Stomach smooth muscle (tissue), 2 donors: ENCODE measurements around the gene SVIL.
"Not testable (repeated sequence)": the region's sequence is repeated elsewhere in the genome, so short reads cannot be mapped to it uniquely, and the experiment has no call there.

Experiments
- H3K27ac ChIP-seq: one replicate; pipeline ENCODE4 v1.7.0; 2013; ENCODE audit warnings: mild to moderate bottlenecking, low read length, inconsistent platforms
- H3K27me3 ChIP-seq, 2 donors: one replicate each; pipeline ENCODE4 v1.7.0; 2013; ENCODE audit warnings: low read length in 2 of 2; ENCODE audit not compliant: insufficient read depth in 2 of 2, control insufficient read depth in 1 of 2
- H3K36me3 ChIP-seq, 2 donors: one replicate each; pipeline ENCODE4 v1.7.0; 2013; ENCODE audit warnings: low read length in 2 of 2; ENCODE audit not compliant: control insufficient read depth in 2 of 2, insufficient read depth in 2 of 2
- H3K4me1 ChIP-seq: one replicate; pipeline ENCODE4 v1.7.0; 2013; ENCODE audit warnings: low read length; ENCODE audit not compliant: control insufficient read depth, insufficient read depth
- H3K4me3 ChIP-seq, 2 donors: one replicate each; pipeline ENCODE4 v1.7.0; 2013; ENCODE audit warnings: low read length in 2 of 2
- H3K9ac ChIP-seq, 2 donors: one replicate each; pipeline ENCODE4 v1.7.0; 2013; ENCODE audit warnings: low read length in 2 of 2, mild to moderate bottlenecking in 1 of 2
- H3K9me3 ChIP-seq, 2 donors: one replicate each; pipeline ENCODE4 v1.7.0; 2013; ENCODE audit warnings: low read length in 2 of 2; ENCODE audit not compliant: control insufficient read depth in 2 of 2
- donor health status: healthy.
- donor health status: Pancreatic carcinoma.

SVIL gene

DNA sequence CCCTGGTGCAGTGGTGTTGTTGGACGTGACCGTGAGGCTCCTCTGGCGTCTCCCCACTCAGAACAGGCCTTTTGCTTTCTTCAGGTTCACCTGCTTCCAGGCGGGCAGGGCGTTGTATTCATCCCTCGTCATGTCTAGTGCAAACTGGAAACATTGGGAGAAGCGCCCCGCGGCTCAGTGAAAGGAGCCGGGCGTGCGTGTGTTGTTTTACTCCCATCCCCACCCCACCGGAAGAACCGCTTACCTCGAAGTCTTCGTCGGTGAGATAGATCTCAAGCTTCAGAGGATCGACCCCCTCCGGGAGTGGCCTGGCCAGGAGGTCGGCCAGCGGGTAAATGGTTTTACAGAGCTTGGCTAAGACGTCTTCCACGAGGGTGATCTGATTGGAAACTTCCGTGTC, 176.6 kb downstream of the SVIL start:
- H3K36me3 ChIP-seq = peaks cover 49 to 52% of the 10 kb centered on the region in 2 donors
- not testable (repeated sequence) for H3K9ac ChIP-seq, H3K27me3 ChIP-seq, H3K4me3 ChIP-seq, H3K4me1 ChIP-seq, H3K27ac ChIP-seq, H3K9me3 ChIP-seq

DNA sequence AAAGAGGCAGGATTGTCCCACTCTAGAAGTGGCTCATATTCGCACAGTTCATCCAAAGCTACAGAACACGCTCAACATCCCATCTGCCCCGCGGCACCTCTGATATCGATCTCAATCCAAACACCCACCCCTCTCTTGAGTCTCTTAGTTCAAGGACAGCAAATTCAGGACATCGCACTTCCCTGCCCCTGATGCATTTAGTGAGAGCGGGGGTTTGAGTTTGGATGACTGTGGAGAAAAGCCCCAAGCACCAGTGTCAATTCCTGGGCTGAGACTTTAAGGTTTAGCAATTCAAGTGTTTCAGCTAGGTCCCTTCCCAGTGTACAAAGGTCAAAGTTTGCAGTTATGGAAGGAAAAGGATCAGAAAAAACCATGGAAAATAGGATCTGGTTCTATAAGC, 179.7 kb downstream of the SVIL start:
- no peaks in the 10 kb centered on the region for H3K9me3 ChIP-seq
- no peak overlapping the region for H3K9ac ChIP-seq
- H3K36me3 ChIP-seq = peaks cover 27 to 29% of the 10 kb centered on the region in 2 donors
- H3K4me1 ChIP-seq = no peaks in the 10 kb centered on the region
- no peak overlapping the region for H3K4me3 ChIP-seq
- no peak overlapping the region for H3K27ac ChIP-seq
- no peaks in the 10 kb centered on the region for H3K27me3 ChIP-seq

DNA sequence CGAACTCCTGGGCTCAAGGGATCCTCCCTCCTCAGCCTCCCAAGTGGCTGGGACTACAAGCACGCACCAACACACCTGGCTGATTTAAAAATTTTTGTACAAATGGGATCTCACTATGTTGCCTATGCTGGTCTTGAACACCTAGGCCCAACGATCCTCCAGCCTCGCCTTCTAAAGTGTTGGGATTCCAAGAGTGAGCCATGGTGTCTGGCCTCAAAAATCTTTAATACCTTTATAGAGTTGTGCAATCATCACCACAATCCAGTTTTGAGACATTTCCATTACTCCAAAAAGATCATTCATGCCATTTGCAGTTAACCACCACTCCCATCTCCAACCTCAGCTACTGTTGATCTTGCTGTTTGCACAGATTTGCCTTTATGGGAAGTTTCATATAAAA, 180.5 kb downstream of the SVIL start:
- no peaks in the 10 kb centered on the region for H3K27me3 ChIP-seq
- H3K9ac ChIP-seq = no peak overlapping the region
- H3K4me1 ChIP-seq = no peaks in the 10 kb centered on the region
- H3K27ac ChIP-seq = no peak overlapping the region
- H3K36me3 ChIP-seq = peaks cover 21 to 23% of the 10 kb centered on the region in 2 donors
- no peaks in the 10 kb centered on the region for H3K9me3 ChIP-seq
- no peak overlapping the region for H3K4me3 ChIP-seq

DNA sequence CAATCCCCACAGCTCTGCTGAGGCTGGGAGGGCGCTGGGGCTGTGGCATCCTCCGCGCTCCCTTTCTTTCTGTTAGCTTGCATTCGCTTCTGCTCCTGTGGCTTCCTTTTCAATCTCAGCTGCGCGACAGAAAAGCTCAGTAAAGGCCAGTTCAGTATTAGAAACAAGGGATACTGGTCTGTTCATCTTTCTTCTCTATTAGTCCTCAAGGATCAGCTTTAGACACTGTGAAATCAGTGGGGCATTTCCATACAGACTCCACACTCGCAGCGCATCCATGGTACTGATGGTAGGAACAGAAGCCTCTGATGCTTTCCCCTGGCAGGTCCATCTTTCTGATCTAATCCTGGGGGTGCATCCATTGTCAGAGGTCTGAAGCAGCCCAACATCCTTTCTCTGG, 182.2 kb downstream of the SVIL start:
- Histone ChIP-seq H3K36me3 (peaks cover 14 to 16% of the 10 kb centered on the region in 2 donors), H3K4me3 (no peak overlapping the region), H3K27me3 (no peaks in the 10 kb centered on the region), H3K27ac (no peak overlapping the region), H3K9ac (no peak overlapping the region), H3K9me3 (no peaks in the 10 kb centered on the region), H3K4me1 (peaks cover 8% of the 10 kb centered on the region)

DNA sequence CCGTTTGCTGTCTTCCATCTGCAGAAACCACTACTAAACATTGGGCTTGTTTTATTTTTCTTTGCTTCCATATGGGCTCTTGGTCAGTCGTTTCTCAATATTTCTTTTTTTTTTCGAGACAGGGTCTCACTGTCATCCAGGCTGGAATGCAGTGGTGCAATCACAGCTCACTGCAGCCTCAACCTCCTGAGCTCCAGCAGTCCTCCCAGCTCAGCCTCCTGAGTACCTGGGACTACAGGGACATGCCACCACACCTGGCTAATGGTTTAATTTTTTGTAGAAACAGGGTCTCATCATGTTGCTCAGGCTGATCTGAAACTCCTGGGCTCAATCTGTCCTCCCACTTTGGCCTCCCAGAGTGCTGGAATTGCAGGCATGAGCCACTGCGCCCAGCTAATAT, 182.8 kb downstream of the SVIL start:
- peaks cover 8% of the 10 kb centered on the region for H3K4me1 ChIP-seq
- no peak overlapping the region for H3K4me3 ChIP-seq
- no peaks in the 10 kb centered on the region for H3K9me3 ChIP-seq
- H3K27ac ChIP-seq = no peak overlapping the region
- no peaks in the 10 kb centered on the region for H3K27me3 ChIP-seq
- no peak overlapping the region for H3K9ac ChIP-seq
- peaks cover 9 to 12% of the 10 kb centered on the region in 2 donors for H3K36me3 ChIP-seq

DNA sequence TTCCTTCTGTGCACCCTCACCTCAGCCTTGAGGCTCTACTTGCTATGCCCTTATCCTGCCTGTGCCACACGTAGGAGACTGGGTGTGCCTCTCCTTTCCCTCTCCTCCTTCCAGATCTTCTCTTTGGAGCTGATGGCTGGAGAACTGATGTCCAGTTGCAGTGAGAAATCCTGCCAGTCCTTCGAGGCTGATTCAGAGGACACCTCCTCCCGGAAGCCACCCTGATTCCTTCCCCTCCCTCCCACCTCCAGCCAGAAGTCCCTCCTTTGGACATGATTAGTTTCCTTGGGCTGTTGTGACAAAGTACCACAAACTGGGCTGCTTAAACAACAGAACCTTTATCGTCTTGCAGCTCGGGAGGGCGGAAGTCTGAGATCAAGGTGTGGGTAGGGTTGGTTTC, 184.4 kb downstream of the SVIL start:
- no peaks in the 10 kb centered on the region for H3K9me3 ChIP-seq
- H3K4me1 ChIP-seq = peaks cover 8% of the 10 kb centered on the region
- no peaks in the 10 kb centered on the region for H3K27me3 ChIP-seq
- H3K4me3 ChIP-seq = no peak overlapping the region
- no peak overlapping the region for H3K27ac ChIP-seq
- peaks cover 3 to 4% of the 10 kb centered on the region in 2 donors for H3K36me3 ChIP-seq
- H3K9ac ChIP-seq = no peak overlapping the region

DNA sequence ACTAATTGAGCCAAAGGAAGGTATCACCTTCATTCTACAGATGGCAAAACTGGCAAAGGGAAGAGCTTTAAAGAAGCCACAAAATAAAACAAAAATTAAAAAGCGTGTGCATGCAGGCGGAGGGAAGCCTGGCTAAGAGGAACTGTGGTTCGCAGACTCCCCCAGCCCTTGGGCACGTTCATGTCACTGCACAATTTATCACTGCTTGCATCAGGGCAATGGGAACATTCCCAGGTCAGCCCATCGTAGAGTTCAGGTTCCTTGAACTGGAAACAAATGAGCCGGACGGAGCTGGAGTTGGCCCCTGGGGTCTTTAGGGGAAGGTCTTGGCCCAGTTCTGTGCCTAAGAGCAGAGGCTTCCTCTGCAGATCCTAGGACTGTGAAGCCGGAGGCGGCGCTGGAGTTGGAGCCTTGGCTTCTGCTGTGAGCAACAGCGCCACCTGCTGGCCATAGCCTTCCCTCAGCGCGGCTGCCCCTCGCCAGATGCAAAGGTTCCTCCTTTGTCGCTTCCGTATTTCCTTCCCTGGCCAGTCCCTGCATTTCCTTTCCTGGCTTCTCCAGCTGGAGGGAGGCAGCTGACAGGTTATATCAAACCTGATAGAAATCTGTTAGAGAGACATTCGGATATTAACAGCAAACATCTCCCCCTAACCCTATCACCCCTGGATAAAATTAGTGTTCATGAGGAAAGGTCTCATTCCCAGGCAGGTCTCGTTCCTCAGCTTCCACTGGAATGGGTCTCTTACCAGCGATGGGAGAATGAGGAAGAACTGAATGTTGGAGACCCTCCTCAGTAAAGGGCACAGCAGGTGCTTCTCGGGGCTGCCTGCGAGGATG, 185.8 kb downstream of the SVIL start:
- H3K27me3 ChIP-seq, H3K4me3 ChIP-seq, H3K9me3 ChIP-seq, H3K9ac ChIP-seq, H3K36me3 ChIP-seq, H3K4me1 ChIP-seq, H3K27ac ChIP-seq: not testable (repeated sequence)

DNA sequence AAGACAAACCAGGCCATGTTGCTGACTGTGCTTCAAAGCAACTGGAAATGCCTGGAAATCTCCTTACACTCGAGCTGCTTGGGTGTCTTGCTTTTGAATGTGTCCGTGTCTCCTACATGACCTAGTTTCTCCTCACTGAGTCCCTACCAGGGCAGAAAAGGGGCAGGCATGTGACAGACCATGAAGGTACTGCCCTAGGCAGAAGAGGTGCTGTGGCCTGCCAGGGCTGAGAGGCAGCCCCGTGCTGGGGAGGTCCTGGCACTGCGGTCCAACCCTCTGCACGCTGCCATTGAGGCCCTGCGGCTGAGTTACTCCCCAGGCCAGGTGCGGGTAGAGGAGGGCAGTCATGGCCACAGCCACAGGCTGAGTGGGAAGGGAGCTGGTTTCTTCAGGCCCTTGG, 186.6 kb downstream of the SVIL start:
- Histone ChIP-seq H3K36me3 (peaks cover 0 to 3% of the 10 kb centered on the region in 2 donors), H3K9ac (no peak overlapping the region), H3K27ac (peak overlapping the region; percentile 6), H3K4me1 (peaks cover 8% of the 10 kb centered on the region), H3K27me3 (no peaks in the 10 kb centered on the region), H3K4me3 (no peak overlapping the region), H3K9me3 (no peaks in the 10 kb centered on the region)

DNA sequence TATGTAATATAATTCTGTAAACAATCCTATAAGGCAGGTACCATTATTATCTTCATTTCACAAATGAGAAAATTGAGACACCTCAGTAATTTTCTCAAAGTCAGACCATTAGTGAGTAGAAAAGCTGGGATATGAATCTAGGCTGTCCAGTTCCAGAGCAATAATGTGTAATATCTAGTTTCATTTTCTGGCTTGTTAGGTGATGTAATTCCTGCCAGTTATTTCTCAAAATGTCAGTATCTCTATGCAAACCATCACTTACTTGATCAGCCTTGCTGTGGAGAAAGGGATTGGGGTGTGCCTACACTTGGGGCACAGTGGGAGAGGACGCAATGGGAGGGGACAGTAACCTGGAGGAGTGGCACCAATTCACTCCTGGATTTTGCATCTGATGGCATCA, 188.4 kb downstream of the SVIL start:
- Histone ChIP-seq H3K4me1 (peaks cover 8% of the 10 kb centered on the region), H3K9me3 (no peaks in the 10 kb centered on the region), H3K27ac (no peak overlapping the region), H3K27me3 (no peaks in the 10 kb centered on the region), H3K9ac (no peak overlapping the region), H3K36me3 (no peaks in the 10 kb centered on the region), H3K4me3 (no peak overlapping the region)

DNA sequence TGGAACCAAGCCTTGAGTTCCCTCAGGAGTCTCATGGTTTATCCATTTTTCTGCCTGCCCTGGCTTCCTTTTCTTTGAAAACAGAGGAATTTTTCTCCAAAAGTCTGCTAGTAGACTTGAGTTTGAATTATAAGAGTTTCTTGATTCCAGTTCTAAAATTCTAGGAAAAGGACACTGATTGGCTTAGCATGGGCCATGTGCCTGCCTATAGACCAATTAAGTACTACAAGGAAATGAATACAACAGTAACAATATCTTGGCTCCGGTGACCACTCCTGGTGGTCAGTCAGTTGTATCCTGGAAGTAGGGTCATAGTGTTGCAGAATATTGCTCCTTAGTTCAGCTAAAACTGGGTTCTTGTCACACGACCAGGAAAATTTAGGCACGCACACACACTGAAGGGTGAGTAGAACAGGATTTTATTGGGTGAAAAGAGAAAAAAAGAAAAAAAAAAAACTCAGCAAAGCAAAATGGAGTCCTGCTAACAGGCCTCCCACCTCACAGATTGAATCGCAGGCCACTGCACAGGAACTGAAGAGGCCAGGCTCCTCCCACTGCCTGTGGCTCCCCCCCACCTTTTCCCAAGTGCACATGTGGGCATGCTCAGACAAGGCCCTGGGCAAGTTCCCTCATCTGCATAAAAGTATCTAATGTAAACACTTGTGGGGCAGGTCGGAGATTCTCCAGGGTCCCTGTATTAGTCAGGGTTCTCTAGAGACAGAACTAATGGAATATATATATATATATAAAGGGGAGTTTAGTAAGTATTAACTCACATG, 190.8 kb downstream of the SVIL start:
- Histone ChIP-seq H3K4me3 (no peak overlapping the region), H3K4me1 (peaks cover 8% of the 10 kb centered on the region), H3K9ac (no peak overlapping the region), H3K27me3 (no peaks in the 10 kb centered on the region), H3K9me3 (no peaks in the 10 kb centered on the region), H3K27ac (no peak overlapping the region), H3K36me3 (no peaks in the 10 kb centered on the region)

DNA sequence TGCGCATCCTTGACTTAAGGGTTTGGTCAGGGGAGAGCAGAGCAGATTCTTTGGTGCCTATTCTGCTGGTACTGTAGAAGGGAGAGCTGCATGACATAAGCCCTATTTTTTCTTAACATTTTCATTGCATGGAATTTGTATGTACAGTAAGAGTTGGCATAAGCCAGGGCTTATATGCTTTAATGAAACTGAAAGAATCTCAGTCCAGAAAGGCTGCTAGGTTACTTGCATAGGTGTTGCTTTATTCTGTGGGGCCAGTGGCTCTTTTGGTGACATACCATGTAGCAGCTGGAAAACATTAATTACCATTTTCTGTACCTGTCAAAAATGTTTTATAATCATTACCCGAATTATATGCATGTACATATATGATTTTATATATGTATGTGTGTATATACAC, 193.8 kb downstream of the SVIL start:
- Histone ChIP-seq H3K4me1 (no peaks in the 10 kb centered on the region), H3K27me3 (no peaks in the 10 kb centered on the region), H3K9ac (no peak overlapping the region), H3K9me3 (peaks cover 0 to 3% of the 10 kb centered on the region in 2 donors), H3K36me3 (no peaks in the 10 kb centered on the region), H3K4me3 (no peak overlapping the region), H3K27ac (no peak overlapping the region)
